HTERT RPE-1 (cell line): ENCODE measurements around the gene PIK3R5.

ENCODE experiments used
- in situ Hi-C: fragments of 300-500 bp; cut with MboI; formaldehyde crosslinking; loops from 4 replicates; pipeline ENCODE4 v1.14.3; 2020; ENCODE audit warnings: low sequenced_read_pairs

The PIK3R5 gene, protein sequence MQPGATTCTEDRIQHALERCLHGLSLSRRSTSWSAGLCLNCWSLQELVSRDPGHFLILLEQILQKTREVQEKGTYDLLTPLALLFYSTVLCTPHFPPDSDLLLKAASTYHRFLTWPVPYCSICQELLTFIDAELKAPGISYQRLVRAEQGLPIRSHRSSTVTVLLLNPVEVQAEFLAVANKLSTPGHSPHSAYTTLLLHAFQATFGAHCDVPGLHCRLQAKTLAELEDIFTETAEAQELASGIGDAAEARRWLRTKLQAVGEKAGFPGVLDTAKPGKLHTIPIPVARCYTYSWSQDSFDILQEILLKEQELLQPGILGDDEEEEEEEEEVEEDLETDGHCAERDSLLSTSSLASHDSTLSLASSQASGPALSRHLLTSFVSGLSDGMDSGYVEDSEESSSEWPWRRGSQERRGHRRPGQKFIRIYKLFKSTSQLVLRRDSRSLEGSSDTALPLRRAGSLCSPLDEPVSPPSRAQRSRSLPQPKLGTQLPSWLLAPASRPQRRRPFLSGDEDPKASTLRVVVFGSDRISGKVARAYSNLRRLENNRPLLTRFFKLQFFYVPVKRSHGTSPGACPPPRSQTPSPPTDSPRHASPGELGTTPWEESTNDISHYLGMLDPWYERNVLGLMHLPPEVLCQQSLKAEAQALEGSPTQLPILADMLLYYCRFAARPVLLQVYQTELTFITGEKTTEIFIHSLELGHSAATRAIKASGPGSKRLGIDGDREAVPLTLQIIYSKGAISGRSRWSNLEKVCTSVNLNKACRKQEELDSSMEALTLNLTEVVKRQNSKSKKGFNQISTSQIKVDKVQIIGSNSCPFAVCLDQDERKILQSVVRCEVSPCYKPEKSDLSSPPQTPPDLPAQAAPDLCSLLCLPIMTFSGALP

GRCh38 chr17:8965394-8966168 lies at the start of gene PIK3R5:
PIK3R5 (minus strand) TSS chr17:8965707; CDS start chr17:8911494, 54,213 bp downstream.
- in situ Hi-C loops, result no loop called here

DNA sequence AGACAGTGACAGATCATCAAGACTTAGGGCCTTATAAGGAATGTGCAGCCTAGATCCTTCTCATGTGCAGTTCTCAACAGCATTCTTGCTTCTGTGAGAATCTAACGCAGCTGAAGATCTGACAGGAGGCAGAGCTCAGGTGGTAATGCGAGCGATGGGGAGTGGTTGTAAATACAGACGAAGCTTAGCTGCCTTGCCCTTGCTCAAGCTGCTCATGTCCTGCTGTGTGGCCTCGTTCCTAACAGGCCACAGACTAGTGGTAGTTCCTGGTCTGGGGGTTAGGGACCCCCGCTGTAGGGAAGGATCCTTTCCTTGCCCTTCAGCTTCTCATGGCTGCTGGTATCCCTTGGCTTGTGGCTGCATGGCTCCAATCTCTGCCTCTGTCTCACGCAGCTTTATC lies 45.5 kb upstream of the PIK3R5 start:
- in situ Hi-C loops, result no loop called here

GRCh38 chr17:9009737-9010136 lies 44.2 kb upstream of the PIK3R5 start:
- in situ Hi-C loops, result no loop called here

DNA sequence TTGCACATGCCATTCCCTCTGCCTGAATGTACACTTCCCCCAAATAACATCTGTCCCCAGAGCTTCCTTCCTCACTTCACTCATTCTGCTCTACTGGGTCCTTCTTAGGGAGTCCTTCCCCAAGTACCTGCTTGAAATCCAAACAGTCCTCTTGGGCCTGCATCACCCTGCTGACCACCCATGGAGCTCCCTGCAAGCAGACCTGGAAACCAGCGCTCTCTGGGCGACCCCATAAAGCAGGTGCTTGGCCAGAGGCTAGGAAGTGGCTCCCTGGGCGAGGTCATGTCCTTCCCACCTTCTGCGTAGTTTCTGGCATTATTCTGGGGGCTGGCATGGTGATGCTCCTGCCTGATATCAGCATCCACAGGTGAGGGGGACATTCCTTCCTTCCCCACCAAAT lies 43.6 kb upstream of the PIK3R5 start:
- in situ Hi-C loops, result no loop called here

- in situ Hi-C loops, result no loop called here
Observed at GRCh38 chr17:9007052-9007714, 41.7 kb upstream of the PIK3R5 start.

DNA sequence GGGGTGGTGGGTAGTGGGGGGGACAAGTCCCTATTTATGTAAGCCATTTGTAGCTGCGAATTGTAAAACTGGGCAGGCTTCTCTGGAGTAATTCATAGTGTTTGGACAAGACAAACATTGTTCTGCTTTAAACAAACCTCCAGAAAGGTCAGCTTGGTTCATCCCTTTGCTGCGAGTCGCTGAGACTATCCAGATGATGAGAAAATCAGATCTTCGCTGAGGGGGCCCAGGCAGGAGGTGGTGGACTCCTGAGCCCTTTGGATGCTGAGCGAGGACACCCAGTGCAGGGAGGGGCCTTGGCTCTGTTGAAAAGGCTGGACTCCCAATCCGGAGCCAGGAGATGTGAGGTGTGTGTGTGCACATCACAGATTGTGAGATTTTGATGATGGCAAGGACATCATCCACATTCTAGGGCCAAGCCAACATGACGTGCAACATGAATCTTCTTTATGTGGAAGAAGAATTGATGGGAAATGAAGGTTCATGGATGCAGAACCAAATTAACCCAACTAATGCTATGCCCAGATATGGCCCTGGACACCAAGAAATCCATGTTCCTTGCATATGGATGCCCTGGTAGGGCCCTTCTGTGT lies 40.8 kb upstream of the PIK3R5 start:
- in situ Hi-C loops, result no loop called here

DNA sequence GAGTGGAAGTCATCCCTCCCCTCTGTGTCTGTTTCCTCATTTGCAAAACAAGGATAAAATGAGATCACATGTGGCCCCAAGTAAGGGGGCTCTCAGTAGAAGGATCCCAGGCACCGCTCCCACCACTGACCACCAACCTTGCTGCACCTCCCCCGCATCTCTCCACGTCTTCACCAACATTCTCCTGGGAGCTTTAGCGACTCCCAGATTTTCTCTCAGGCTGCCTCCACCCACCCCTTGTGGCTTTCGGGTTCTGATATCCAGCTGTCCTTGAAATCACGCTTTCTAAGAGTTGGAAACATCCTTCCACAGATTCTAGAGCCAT lies 39.4 kb upstream of the PIK3R5 start:
- in situ Hi-C loops, result no loop called here

GRCh38 chr17:9004132-9004960 lies 38.8 kb upstream of the PIK3R5 start:
- in situ Hi-C loops, result no loop called here

DNA sequence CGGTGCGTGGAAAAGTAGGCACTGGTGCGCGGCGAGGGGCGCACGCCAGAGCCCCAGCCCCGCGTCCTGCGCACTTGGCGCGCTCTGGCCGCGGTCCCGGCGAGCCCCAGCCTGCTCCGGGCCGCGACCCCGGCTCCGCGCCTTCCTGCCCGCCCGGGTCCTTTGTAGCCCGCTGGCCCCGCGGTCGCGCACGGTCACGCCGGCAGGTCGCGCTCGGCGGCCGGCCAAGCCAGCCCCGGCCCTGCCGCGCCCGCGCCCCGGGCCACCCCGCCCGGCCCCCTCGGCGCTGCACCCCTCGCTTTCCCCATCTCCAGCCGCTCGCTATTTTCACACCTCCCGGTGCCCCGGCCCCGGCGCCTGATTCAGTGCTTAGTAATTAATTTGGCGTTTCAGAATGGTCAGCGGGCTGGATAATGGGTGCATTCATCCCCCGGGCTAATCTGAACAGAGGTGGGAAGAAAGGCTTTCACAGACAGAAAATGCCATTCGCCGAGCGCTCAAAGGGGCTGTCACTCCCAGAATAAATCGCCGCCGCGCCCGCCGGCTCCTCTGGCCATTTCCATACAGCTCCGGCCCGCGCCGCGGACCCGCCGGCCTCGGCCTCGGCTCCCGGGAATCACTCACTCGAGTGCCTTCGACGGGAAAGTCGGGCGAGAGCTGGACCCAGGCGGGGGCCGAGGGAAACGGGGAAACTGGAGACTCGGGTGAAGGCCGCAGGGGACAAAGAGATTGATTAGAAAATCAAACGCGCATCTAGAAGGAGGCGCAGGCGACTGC lies 38.0 kb upstream of the PIK3R5 start:
- in situ Hi-C loops, result no loop called here

GRCh38 chr17:9002606-9003354 lies 37.3 kb upstream of the PIK3R5 start:
- in situ Hi-C loops, result no loop called here

- in situ Hi-C loops, result no loop called here
Observed at GRCh38 chr17:9002227-9002605, 36.7 kb upstream of the PIK3R5 start.

GRCh38 chr17:9001559-9001958 lies 36.1 kb upstream of the PIK3R5 start:
- in situ Hi-C loops, result no loop called here

GRCh38 chr17:8997994-8998628 lies 32.6 kb upstream of the PIK3R5 start:
- in situ Hi-C loops, result no loop called here

- in situ Hi-C loops, result no loop called here
Observed at GRCh38 chr17:8995711-8996110, 30.2 kb upstream of the PIK3R5 start.

- in situ Hi-C loops, result no loop called here
Observed at GRCh38 chr17:8994319-8994718, 28.8 kb upstream of the PIK3R5 start.

DNA sequence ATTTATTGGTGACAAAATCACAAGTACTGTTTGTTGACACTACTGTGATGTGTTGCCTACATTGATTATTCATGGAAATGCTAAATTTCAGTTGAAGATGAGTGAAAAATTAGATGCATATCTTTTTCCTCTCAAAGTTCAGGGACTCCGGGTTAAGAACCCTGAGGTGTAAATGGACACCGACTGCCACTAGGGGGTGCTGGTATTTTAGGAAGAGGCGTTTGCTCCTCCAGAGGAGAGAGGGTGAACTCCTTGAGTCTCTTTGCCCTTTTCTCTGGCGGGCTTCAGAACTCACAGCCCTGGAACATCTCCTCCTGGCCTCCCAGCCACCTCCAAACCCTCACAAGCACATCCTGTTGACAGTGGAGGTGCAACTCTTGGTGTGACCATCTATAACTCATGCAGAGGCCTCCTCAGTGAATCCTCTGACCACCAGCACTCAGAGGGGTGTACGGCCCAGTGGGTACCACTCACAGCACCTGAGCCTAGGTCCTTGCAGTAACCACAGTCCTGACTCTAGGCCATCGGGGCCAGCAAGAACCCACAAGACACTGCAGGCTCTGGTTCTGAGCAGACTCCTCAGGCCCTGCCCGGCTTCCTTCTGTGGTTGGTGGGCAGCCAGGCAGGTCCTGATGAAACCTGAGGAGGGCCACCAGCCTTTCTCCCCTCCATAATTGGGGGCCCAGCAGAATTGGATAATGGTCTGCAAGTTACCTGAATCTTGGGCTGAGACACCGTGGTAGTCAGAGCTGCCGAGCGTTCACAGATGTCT lies 26.2 kb upstream of the PIK3R5 start:
- in situ Hi-C loops, result no loop called here
